ENCODE results near the gene FAM241B.

FAM241B gene

DNA sequence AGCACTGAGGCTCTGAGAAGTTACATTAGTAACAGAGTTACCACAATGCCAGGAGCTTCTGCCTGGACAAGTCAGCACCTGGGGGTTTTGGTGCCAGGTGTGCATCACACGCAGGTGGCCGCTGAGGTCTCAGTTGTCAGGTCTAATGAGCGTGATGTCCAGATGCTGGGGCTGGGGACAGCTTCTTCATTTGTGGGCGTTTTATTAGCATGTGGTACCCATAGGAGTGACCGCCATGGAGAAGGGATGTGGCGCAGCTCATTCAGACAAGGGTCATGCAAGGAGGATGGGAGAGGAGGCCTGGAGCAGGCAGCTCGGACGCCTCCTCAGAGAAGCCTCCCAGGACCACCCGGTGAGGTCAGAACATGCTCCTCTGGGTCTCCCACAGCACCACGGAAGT, 27.8 kb downstream of the FAM241B start:
- TF ChIP-seq, protein P1, sequence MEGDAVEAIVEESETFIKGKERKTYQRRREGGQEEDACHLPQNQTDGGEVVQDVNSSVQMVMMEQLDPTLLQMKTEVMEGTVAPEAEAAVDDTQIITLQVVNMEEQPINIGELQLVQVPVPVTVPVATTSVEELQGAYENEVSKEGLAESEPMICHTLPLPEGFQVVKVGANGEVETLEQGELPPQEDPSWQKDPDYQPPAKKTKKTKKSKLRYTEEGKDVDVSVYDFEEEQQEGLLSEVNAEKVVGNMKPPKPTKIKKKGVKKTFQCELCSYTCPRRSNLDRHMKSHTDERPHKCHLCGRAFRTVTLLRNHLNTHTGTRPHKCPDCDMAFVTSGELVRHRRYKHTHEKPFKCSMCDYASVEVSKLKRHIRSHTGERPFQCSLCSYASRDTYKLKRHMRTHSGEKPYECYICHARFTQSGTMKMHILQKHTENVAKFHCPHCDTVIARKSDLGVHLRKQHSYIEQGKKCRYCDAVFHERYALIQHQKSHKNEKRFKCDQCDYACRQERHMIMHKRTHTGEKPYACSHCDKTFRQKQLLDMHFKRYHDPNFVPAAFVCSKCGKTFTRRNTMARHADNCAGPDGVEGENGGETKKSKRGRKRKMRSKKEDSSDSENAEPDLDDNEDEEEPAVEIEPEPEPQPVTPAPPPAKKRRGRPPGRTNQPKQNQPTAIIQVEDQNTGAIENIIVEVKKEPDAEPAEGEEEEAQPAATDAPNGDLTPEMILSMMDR (IDR thresholded peaks at IDR 0.05; ENCODE audit: low read length, missing control alignments): no peak
- DNase-seq (ENCODE audit: low read depth): no peak
- no peak overlapping the region for H3K4me3 ChIP-seq (replicated peaks; ENCODE audit: low read depth, low read length)

DNA sequence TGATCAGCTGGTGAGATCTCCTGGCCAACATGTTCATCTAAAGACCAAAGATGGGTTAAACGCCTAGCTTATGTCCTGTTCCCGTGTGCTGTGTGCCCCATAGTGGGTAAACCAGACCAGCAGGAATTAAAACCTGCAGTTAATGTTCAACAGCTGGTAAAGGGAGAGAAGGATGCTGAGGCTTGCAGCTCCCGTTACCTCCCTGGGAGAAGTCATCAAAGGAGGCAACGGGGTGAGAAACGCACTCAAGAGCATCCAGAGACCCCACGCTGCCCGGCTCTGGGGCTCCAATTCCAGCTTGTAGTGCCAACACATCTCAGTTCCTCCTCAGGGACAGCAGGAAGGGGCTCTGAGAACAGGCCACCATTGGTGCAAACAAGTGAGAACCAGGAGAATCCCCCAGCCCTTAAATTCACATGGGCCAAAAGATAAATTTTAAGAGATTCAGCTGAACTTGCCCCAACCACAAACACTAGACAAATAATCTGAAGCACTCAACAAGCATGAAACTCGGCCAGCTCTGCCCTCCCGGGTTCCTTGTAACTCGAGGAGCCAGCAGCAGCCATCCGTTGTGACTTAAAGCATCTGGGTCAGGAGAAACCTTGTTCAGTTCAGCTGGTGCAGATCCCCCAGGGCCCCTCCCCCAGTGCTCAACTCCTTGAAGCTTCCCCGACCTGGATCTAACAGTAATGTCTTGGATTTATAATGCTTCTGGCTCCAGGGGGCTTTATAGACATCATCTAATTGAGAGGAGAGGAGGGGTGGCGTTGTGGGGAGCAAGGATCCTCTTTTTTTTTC, 29.4 kb downstream of the FAM241B start:
- TF ChIP-seq, protein P1 (IDR thresholded peaks at IDR 0.05; ENCODE audit: low read length, missing control alignments): no peak
- H3K4me3 ChIP-seq (replicated peaks; ENCODE audit: low read depth, low read length): no peak overlapping the region
- no peak for DNase-seq (ENCODE audit: low read depth)

DNA sequence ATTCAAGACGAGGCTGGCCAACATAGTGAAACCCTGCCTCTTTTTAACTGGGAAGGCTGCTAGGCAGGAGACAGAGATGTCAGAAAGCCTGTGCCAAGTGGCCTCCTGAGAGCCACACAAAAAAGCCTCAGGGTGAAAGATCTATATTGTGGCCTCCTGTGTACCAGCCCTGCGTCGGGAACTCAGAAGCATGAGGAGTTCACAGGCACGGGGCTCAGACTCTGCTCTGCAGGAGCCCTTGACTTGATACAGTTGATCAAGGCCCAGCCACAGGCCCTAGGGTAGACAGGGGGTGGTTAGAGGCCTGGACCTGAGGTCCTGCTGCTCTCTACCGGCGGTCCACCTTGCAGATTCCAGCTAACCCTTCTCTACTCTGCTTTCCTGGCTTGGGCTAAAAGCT, 30.2 kb downstream of the FAM241B start:
- H3K4me3 ChIP-seq (replicated peaks; ENCODE audit: low read depth, low read length): no peak overlapping the region
- TF ChIP-seq, protein P1 (IDR thresholded peaks at IDR 0.05; ENCODE audit: low read length, missing control alignments): no peak
- no peak for DNase-seq (ENCODE audit: low read depth)

DNA sequence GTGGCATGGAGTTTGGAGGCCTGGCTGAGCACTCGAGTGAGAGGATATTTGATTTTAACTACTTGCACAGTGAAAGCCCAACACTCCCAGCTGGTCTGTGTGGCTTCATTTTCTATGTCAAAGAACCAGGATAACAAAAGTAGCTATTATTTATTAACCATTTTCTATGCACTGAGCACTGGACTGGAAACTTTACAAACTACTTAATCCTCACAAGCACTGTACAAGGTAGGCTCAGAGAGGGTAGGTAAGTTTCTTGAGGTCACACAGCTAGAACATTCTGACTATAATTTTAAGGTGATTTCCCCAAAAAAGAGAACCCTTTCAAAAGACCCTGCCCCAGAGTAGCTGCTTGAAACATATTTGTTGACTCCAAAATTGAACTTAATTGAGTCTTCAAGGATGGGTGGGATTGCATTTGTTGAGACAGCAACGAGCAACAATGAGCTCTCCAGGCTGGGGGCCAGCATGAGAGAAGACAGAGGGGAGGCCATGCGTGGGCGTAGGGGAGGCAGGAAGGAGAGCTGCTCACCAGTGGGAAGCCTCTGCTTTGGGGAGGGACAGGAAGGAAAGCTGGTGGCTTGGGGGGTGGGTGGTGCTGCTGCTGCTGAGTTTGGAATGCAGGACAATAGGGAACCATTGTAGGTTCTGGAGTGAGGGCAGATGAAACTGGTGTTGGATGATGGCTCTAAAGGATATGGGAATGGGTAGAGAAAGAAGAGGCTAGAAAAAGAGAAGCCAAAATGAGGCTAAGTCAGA, 31.5 kb downstream of the FAM241B start:
- DNase-seq (ENCODE audit: low read depth): no peak
- no peak overlapping the region for H3K4me3 ChIP-seq (replicated peaks; ENCODE audit: low read depth, low read length)
- TF ChIP-seq, protein P1 (IDR thresholded peaks at IDR 0.05; ENCODE audit: low read length, missing control alignments): no peak

DNA sequence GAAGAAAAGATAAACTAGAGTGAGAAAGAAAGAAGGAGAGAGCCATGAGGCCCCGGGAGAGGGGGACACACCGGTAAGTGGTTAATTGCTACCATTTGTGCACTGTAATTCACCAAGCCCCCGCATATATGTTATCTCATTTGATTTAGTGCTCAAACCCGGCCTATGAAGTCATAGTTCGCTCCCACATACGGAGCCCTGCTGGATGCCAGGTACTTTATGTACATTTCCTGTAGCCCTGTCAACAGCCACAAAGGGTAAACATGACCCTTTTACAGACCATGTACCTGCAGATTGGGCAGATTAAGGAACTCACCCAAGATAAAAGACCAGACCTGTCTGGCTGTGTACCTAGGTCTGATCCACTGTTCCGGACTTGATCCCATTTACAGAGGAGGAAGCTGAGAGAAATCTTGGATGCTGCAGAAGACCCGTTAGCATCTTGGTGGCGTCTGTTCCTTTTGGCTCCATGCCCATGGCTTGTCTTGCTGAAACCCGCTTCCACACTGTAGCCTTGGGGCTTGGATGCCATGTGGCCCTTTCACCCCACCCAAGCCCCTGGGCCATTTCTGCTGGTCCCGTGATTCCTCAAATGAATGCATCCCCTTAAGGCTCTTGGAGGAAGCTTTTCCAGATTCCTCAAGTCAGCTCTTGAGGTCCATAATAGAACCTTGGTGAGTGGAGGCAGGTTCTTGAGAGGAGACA, 32.3 kb downstream of the FAM241B start:
- DNase-seq (ENCODE audit: low read depth): no peak
- H3K4me3 ChIP-seq (replicated peaks; ENCODE audit: low read depth, low read length): no peak overlapping the region
- TF ChIP-seq, protein P1 (IDR thresholded peaks at IDR 0.05; ENCODE audit: low read length, missing control alignments): no peak

DNA sequence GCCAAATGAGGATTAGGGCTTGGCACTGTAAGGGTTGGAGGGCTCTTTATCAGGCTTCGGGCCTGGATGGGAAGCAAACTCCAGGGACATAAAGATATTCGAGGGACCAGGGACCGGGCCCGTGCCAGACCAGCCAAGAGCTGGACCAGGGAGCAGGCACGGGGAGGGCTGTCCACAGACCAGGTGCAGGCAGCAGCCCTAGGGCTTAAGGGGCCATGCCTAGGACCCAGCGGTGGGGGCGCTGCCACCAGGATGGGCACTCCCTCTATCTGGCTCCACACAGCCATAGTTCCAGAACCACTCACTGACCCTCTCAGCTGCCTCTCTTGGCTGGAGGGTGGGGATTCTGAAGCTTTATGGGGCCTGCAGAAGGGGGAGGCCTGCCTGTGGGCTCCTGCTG, 32.9 kb downstream of the FAM241B start:
- TF ChIP-seq, protein P1 (IDR thresholded peaks at IDR 0.05; ENCODE audit: low read length, missing control alignments): no peak
- no peak overlapping the region for H3K4me3 ChIP-seq (replicated peaks; ENCODE audit: low read depth, low read length)
- DNase-seq (ENCODE audit: low read depth): no peak
